ENCODE results near the gene MST1.

The MST1 gene

GRCh38 chr3:49649576-49649975 is 39.7 kb downstream of the MST1 start:
- no peak overlapping the region for H3K9ac ChIP-seq (ENCODE audit: low read length)
- TF ChIP-seq EZH2 (IDR thresholded peaks at IDR 0.05; ENCODE audit: borderline replicate concordance, low read length), result no peak
- TF ChIP-seq, protein P1, sequence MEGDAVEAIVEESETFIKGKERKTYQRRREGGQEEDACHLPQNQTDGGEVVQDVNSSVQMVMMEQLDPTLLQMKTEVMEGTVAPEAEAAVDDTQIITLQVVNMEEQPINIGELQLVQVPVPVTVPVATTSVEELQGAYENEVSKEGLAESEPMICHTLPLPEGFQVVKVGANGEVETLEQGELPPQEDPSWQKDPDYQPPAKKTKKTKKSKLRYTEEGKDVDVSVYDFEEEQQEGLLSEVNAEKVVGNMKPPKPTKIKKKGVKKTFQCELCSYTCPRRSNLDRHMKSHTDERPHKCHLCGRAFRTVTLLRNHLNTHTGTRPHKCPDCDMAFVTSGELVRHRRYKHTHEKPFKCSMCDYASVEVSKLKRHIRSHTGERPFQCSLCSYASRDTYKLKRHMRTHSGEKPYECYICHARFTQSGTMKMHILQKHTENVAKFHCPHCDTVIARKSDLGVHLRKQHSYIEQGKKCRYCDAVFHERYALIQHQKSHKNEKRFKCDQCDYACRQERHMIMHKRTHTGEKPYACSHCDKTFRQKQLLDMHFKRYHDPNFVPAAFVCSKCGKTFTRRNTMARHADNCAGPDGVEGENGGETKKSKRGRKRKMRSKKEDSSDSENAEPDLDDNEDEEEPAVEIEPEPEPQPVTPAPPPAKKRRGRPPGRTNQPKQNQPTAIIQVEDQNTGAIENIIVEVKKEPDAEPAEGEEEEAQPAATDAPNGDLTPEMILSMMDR (IDR thresholded peaks at IDR 0.05; ENCODE audit: low read length), result no peak

GRCh38 chr3:49648354-49649019 is 40.8 kb downstream of the MST1 start:
- Histone ChIP-seq H2AFZ (ENCODE audit: low read length) (no peak overlapping the region), H3F3A (ENCODE audit: insufficient read depth, low read length) (no peaks in the 10 kb centered on the region), H3K36me3 (ENCODE audit: insufficient read depth, low read length) (no peaks in the 10 kb centered on the region), H3K4me1 (ENCODE audit: insufficient read depth, low read length, severe bottlenecking) (no peaks in the 10 kb centered on the region), H3K4me3 (ENCODE audit: low read depth, low read length, poor library complexity, severe bottlenecking) (no peak overlapping the region), H3K27me3 (ENCODE audit: insufficient read depth, low read length) (peaks cover 6% of the 10 kb centered on the region; the same call in 1 of the 2 replicates), H4K20me1 (ENCODE audit: insufficient read depth, low read length) (no peaks in the 10 kb centered on the region), H3K27ac (ENCODE audit: low read depth, low read length, poor library complexity, severe bottlenecking) (no peak overlapping the region), H3K4me2 (ENCODE audit: low read length) (no peak overlapping the region), H3K9ac (ENCODE audit: low read length) (no peak overlapping the region), H3K79me2 (ENCODE audit: insufficient read depth, low read length) (no peaks in the 10 kb centered on the region), H3K9me2 (ENCODE audit: low read depth, low read length) (no peaks in the 10 kb centered on the region), H3K9me3 (ENCODE audit: low read length) (no peaks in the 10 kb centered on the region)
- TF ChIP-seq, protein P1 (IDR thresholded peaks at IDR 0.05; ENCODE audit: low read length), result no peak
- no peak for TF ChIP-seq EZH2 (IDR thresholded peaks at IDR 0.05; ENCODE audit: borderline replicate concordance, low read length)

More at GRCh38 chr3:49649576-49649975, 39.7 kb downstream of the MST1 start:
- Histone ChIP-seq H3K9me3 (ENCODE audit: low read length) (no peaks in the 10 kb centered on the region), H3F3A (ENCODE audit: insufficient read depth, low read length) (no peaks in the 10 kb centered on the region), H4K20me1 (ENCODE audit: insufficient read depth, low read length) (no peaks in the 10 kb centered on the region), H3K79me2 (ENCODE audit: insufficient read depth, low read length) (no peaks in the 10 kb centered on the region), H3K4me1 (ENCODE audit: insufficient read depth, low read length, severe bottlenecking) (no peaks in the 10 kb centered on the region), H3K4me2 (ENCODE audit: low read length) (no peak overlapping the region), H3K9me2 (ENCODE audit: low read depth, low read length) (no peaks in the 10 kb centered on the region), H3K4me3 (ENCODE audit: low read depth, low read length, poor library complexity, severe bottlenecking) (no peak overlapping the region), H2AFZ (ENCODE audit: low read length) (no peak overlapping the region), H3K27me3 (ENCODE audit: insufficient read depth, low read length) (peaks cover 6% of the 10 kb centered on the region; the same call in 1 of the 2 replicates), H3K27ac (ENCODE audit: low read depth, low read length, poor library complexity, severe bottlenecking) (no peak overlapping the region), H3K36me3 (ENCODE audit: insufficient read depth, low read length) (no peaks in the 10 kb centered on the region)

DNA sequence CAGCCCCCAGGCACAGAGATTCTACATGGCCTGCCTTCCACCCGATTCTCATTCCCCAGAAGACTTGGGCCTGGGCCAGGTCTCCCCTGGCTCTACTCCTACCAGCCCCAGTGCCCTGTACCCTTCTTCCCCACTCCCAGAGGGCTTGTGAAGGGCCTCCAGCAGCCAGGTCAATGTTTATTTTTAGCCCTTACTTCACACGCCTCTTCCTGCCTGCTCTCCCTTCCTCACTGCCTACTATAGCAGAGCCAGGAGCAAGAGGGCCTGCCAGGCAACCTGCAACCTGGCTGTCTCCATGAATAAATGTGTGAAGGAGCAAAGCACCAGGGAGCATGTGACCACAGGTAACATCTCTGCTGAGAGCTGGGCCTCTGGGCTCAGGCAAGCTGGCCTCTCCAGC is 41.5 kb downstream of the MST1 start:
- TF ChIP-seq, protein P1 (IDR thresholded peaks at IDR 0.05; ENCODE audit: low read length), result no peak
- TF ChIP-seq EZH2 (IDR thresholded peaks at IDR 0.05; ENCODE audit: borderline replicate concordance, low read length), result no peak
- Histone ChIP-seq H3K9ac (ENCODE audit: low read length) (no peak overlapping the region), H3K27ac (ENCODE audit: low read depth, low read length, poor library complexity, severe bottlenecking) (no peak overlapping the region), H4K20me1 (ENCODE audit: insufficient read depth, low read length) (no peaks in the 10 kb centered on the region), H3K9me2 (ENCODE audit: low read depth, low read length) (no peaks in the 10 kb centered on the region), H3K4me1 (ENCODE audit: insufficient read depth, low read length, severe bottlenecking) (no peaks in the 10 kb centered on the region), H2AFZ (ENCODE audit: low read length) (no peak overlapping the region), H3F3A (ENCODE audit: insufficient read depth, low read length) (no peaks in the 10 kb centered on the region), H3K36me3 (ENCODE audit: insufficient read depth, low read length) (no peaks in the 10 kb centered on the region), H3K4me2 (ENCODE audit: low read length) (no peak overlapping the region), H3K9me3 (ENCODE audit: low read length) (no peaks in the 10 kb centered on the region), H3K79me2 (ENCODE audit: insufficient read depth, low read length) (no peaks in the 10 kb centered on the region), H3K4me3 (ENCODE audit: low read depth, low read length, poor library complexity, severe bottlenecking) (no peak overlapping the region), H3K27me3 (ENCODE audit: insufficient read depth, low read length) (peaks cover 6% of the 10 kb centered on the region; the same call in 1 of the 2 replicates)
